GM19455 (cell line): ENCODE measurements around the gene SLC12A3.

Source experiments
- ATAC-seq: cut with Tn5 transposase; IDR thresholded peaks from one replicate; pipeline ENCODE4 v1.9.1; 2021; ENCODE audit not compliant: unreplicated experiment

Gene SLC12A3

GRCh38 chr16:56886296-56886695 is 21.3 kb downstream of the SLC12A3 start:
- no peak for ATAC-seq

GRCh38 chr16:56886826-56887225 is 21.8 kb downstream of the SLC12A3 start:
- no peak for ATAC-seq

- no peak for ATAC-seq
Observed at GRCh38 chr16:56888806-56889205, 23.8 kb downstream of the SLC12A3 start.

- ATAC-seq, result no peak
Observed at GRCh38 chr16:56889206-56889605, 24.2 kb downstream of the SLC12A3 start.

GRCh38 chr16:56891685-56892084 is 26.7 kb downstream of the SLC12A3 start:
- no peak for ATAC-seq

GRCh38 chr16:56892705-56893104 is 27.7 kb downstream of the SLC12A3 start:
- no peak for ATAC-seq

- no peak for ATAC-seq
Observed at GRCh38 chr16:56894331-56894917, 29.4 kb downstream of the SLC12A3 start.

GRCh38 chr16:56895813-56896212 is 30.8 kb downstream of the SLC12A3 start:
- ATAC-seq, result no peak

GRCh38 chr16:56896244-56896643 is 31.2 kb downstream of the SLC12A3 start:
- ATAC-seq, result no peak

GRCh38 chr16:56897026-56897799 is 32.2 kb downstream of the SLC12A3 start:
- no peak for ATAC-seq

- no peak for ATAC-seq
Observed at GRCh38 chr16:56898847-56899246, 33.8 kb downstream of the SLC12A3 start.

GRCh38 chr16:56903866-56904265 is 38.9 kb downstream of the SLC12A3 start:
- no peak for ATAC-seq

- ATAC-seq, result no peak
Observed at GRCh38 chr16:56907401-56907800, 42.4 kb downstream of the SLC12A3 start.

- ATAC-seq, result no peak
Observed at GRCh38 chr16:56909527-56909979, 44.5 kb downstream of the SLC12A3 start.

- no peak for ATAC-seq
Observed at GRCh38 chr16:56910112-56910511, 45.1 kb downstream of the SLC12A3 start.

- no peak for ATAC-seq
Observed at GRCh38 chr16:56910654-56911539, 45.9 kb downstream of the SLC12A3 start.

GRCh38 chr16:56911771-56912571 is 47.0 kb downstream of the SLC12A3 start:
- peak; percentile 62 for ATAC-seq

- ATAC-seq, result no peak
Observed at GRCh38 chr16:56912746-56913708, 48.0 kb downstream of the SLC12A3 start.

GRCh38 chr16:56914896-56915295 is 49.9 kb downstream of the SLC12A3 start:
- no peak for ATAC-seq
